WTC11 (cell line): ENCODE measurements around the gene SUPT5H.

Experiments
- ATF3 ChIP-seq: sonication (generic); formaldehyde crosslinking; conservative IDR thresholded peaks from 2 replicates; pipeline ENCODE4 v1.8.1; 2022; ENCODE audit warnings: mild to moderate bottlenecking, missing genetic modification reagents
- CBFB ChIP-seq: sonication (generic); formaldehyde crosslinking; IDR thresholded peaks from 2 replicates; pipeline ENCODE4 v1.8.1; 2022; ENCODE audit warnings: mild to moderate bottlenecking, low read depth, missing genetic modification reagents
- CREB1 ChIP-seq: sonication (generic); formaldehyde crosslinking; IDR thresholded peaks from 2 replicates; pipeline ENCODE4 v1.8.0; 2023; ENCODE audit warnings: mild to moderate bottlenecking, missing genetic modification reagents
- GABPB1 ChIP-seq: sonication (generic); formaldehyde crosslinking; IDR thresholded peaks from 2 replicates; pipeline ENCODE4 v1.8.1; 2023; ENCODE audit warnings: mild to moderate bottlenecking, missing genetic modification reagents
- RORB ChIP-seq: fragments of 250-450 bp; sonication (Bioruptor Pico); IDR thresholded peaks from 2 replicates; pipeline ENCODE4 v1.9.0; 2021; ENCODE audit warnings: mild to moderate bottlenecking
- ZNF317 ChIP-seq: sonication (generic); formaldehyde crosslinking; IDR thresholded peaks from 2 replicates; pipeline ENCODE4 v1.8.1; 2023; ENCODE audit warnings: low read depth, mild to moderate bottlenecking, moderate library complexity, missing genetic modification reagents, borderline replicate concordance
- ZNF512 ChIP-seq: sonication (generic); formaldehyde crosslinking; IDR thresholded peaks from 2 replicates; pipeline ENCODE4 v1.8.1; 2022; ENCODE audit warnings: missing genetic modification reagents, borderline replicate concordance
- TF ChIP-seq, protein P1 (sequence below): fragments of 200-600 bp; IDR thresholded peaks from 2 replicates; pipeline ENCODE4 v1.8.0; 2022; ENCODE audit warnings: antibody characterized with exemption
- TF ChIP-seq, protein P2 (sequence below): sonication (generic); formaldehyde crosslinking; IDR thresholded peaks from 2 replicates; pipeline ENCODE4 v1.8.0; 2022; ENCODE audit warnings: mild to moderate bottlenecking, missing genetic modification reagents
- TF ChIP-seq, protein P3 (sequence below): sonication (generic); formaldehyde crosslinking; IDR thresholded peaks from 2 replicates; pipeline ENCODE4 v1.8.0; 2022; ENCODE audit warnings: mild to moderate bottlenecking, missing genetic modification reagents

GRCh38 chr19:39520541-39521484, 75.4 kb downstream of the SUPT5H start:
- TF ChIP-seq, protein P1, sequence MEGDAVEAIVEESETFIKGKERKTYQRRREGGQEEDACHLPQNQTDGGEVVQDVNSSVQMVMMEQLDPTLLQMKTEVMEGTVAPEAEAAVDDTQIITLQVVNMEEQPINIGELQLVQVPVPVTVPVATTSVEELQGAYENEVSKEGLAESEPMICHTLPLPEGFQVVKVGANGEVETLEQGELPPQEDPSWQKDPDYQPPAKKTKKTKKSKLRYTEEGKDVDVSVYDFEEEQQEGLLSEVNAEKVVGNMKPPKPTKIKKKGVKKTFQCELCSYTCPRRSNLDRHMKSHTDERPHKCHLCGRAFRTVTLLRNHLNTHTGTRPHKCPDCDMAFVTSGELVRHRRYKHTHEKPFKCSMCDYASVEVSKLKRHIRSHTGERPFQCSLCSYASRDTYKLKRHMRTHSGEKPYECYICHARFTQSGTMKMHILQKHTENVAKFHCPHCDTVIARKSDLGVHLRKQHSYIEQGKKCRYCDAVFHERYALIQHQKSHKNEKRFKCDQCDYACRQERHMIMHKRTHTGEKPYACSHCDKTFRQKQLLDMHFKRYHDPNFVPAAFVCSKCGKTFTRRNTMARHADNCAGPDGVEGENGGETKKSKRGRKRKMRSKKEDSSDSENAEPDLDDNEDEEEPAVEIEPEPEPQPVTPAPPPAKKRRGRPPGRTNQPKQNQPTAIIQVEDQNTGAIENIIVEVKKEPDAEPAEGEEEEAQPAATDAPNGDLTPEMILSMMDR = no peak
- no peak for TF ChIP-seq CREB1 (CRISPR knock-in tag)
- no peak for TF ChIP-seq ZNF512 (CRISPR knock-in tag)
- no peak for TF ChIP-seq ATF3 (CRISPR knock-in tag)
- TF ChIP-seq ZNF317 (CRISPR knock-in tag) = no peak
- TF ChIP-seq, protein P2, sequence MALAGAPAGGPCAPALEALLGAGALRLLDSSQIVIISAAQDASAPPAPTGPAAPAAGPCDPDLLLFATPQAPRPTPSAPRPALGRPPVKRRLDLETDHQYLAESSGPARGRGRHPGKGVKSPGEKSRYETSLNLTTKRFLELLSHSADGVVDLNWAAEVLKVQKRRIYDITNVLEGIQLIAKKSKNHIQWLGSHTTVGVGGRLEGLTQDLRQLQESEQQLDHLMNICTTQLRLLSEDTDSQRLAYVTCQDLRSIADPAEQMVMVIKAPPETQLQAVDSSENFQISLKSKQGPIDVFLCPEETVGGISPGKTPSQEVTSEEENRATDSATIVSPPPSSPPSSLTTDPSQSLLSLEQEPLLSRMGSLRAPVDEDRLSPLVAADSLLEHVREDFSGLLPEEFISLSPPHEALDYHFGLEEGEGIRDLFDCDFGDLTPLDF (CRISPR knock-in tag) = no peak
- TF ChIP-seq RORB (CRISPR knock-in tag) = no peak
- TF ChIP-seq, protein P3, sequence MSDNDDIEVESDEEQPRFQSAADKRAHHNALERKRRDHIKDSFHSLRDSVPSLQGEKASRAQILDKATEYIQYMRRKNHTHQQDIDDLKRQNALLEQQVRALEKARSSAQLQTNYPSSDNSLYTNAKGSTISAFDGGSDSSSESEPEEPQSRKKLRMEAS (CRISPR knock-in tag) = no peak
- TF ChIP-seq GABPB1 (CRISPR knock-in tag) = no peak
- TF ChIP-seq CBFB (CRISPR knock-in tag) = no peak
